HepG2 (cell line): ENCODE measurements around the gene SARNP.

ENCODE experiments used
- CTCF ChIP-seq: sonication (generic); formaldehyde crosslinking; IDR thresholded peaks from 2 replicates; pipeline ENCODE4 v1.5.0; 2020; ENCODE audit warnings: mild to moderate bottlenecking, missing genetic modification reagents, moderate library complexity
- POLR2A ChIP-seq, 2 experiments: IDR thresholded peaks; 2 replicates each; pipeline ENCODE4 v1.6.1; 2011; ENCODE audit warnings: low read depth in 2 of 2, low read length in 2 of 2, mild to moderate bottlenecking in 1 of 2, moderate library complexity in 1 of 2; ENCODE audit not compliant: insufficient read depth in 1 of 2
- RFX3 ChIP-seq: IDR thresholded peaks from 2 replicates; pipeline ENCODE4 v1.6.1; 2016; ENCODE audit warnings: missing biosample characterization, missing genetic modification reagents
- SIN3B ChIP-seq: fragments of 150-350 bp; IDR thresholded peaks from 2 replicates; pipeline ENCODE4 v1.6.1; 2014; ENCODE audit warnings: low read length
- SP2 ChIP-seq: sonication (generic); formaldehyde crosslinking; IDR thresholded peaks from 2 replicates; pipeline ENCODE4 v1.5.1; 2020; ENCODE audit warnings: mild to moderate bottlenecking, missing genetic modification reagents
- ZNF367 ChIP-seq: sonication (generic); formaldehyde crosslinking; IDR thresholded peaks from 2 replicates; pipeline ENCODE4 v1.4.0; 2020; ENCODE audit warnings: missing genetic modification reagents, borderline replicate concordance
- TF ChIP-seq, protein P1 (sequence below): sonication (generic); formaldehyde crosslinking; IDR thresholded peaks from 2 replicates; pipeline ENCODE4 v1.5.1; 2020; ENCODE audit warnings: mild to moderate bottlenecking, missing genetic modification reagents, moderate library complexity
- TF ChIP-seq, protein P2 (sequence below): sonication (generic); formaldehyde crosslinking; IDR thresholded peaks from 2 replicates; pipeline ENCODE4 v1.4.0; 2020; ENCODE audit warnings: missing genetic modification reagents, borderline replicate concordance
- TF ChIP-seq, protein P3 (sequence below): sonication (generic); formaldehyde crosslinking; IDR thresholded peaks from 2 replicates; pipeline ENCODE4 v1.8.0; 2022; ENCODE audit warnings: missing genetic modification reagents, mild to moderate bottlenecking, inconsistent platforms, borderline replicate concordance

DNA sequence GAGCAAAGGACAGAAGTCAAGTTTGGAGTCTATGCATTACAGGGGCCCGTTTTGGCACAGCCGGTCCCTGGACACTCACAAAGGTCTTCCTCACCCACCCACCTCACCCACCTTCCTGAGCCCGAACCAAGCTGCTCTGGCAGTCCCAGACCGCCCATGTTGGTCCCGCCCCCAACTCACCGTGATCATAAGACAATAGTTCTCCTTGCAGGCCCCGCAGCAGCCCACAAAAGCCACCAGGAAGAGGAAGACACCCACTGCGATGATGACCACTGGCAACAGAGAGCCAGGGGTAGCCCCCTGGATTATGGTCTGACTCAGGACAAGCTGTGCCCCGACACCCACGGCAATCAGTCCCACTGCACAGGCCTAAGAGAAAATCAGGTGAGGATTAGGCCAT, 90.6 kb downstream of the SARNP start:
- TF ChIP-seq SP2 (CRISPR knock-in tag), result no peak
- TF ChIP-seq, protein P1, sequence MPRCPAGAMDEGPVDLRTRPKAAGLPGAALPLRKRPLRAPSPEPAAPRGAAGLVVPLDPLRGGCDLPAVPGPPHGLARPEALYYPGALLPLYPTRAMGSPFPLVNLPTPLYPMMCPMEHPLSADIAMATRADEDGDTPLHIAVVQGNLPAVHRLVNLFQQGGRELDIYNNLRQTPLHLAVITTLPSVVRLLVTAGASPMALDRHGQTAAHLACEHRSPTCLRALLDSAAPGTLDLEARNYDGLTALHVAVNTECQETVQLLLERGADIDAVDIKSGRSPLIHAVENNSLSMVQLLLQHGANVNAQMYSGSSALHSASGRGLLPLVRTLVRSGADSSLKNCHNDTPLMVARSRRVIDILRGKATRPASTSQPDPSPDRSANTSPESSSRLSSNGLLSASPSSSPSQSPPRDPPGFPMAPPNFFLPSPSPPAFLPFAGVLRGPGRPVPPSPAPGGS (CRISPR knock-in tag), result no peak
- TF ChIP-seq SIN3B, result no peak
- no peak for TF ChIP-seq CTCF (CRISPR knock-in tag)
- TF ChIP-seq, protein P2, sequence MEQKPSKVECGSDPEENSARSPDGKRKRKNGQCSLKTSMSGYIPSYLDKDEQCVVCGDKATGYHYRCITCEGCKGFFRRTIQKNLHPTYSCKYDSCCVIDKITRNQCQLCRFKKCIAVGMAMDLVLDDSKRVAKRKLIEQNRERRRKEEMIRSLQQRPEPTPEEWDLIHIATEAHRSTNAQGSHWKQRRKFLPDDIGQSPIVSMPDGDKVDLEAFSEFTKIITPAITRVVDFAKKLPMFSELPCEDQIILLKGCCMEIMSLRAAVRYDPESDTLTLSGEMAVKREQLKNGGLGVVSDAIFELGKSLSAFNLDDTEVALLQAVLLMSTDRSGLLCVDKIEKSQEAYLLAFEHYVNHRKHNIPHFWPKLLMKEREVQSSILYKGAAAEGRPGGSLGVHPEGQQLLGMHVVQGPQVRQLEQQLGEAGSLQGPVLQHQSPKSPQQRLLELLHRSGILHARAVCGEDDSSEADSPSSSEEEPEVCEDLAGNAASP, result no peak
- no peak for TF ChIP-seq ZNF367 (CRISPR knock-in tag)
- TF ChIP-seq POLR2A (IDR thresholded peaks at IDR 0.05; ENCODE audit: insufficient read depth in 1 of 2, low read depth in 2 of 2, low read length in 2 of 2), result no peak
- TF ChIP-seq RFX3 (CRISPR knock-in tag), result no peak
- TF ChIP-seq, protein P3, sequence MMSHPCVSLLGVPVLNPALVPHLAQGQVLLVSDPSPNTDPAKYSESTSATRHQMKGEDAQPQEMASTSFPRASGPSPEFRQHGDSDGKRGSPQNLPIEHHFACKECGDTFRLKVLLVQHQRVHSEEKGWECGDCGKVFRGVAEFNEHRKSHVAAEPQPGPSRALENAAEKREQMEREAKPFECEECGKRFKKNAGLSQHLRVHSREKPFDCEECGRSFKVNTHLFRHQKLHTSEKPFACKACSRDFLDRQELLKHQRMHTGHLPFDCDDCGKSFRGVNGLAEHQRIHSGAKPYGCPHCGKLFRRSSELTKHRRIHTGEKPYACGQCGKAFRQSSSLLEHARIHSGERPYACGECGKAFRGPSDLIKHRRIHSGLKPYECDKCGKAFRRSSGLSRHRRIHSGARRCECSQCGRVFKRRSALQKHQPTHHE (CRISPR knock-in tag), result no peak
